Daoy (cell line): ENCODE results near the gene NLK. TPM values are rescaled to one million over a fixed set of nuclear protein-coding genes. Genes with fewer than 3 reads are reported as not detected.

Experiments
- DNase-seq: peaks from one replicate; pipeline ENCODE4 v3.0.0-alpha.2; 2015; ENCODE audit warnings: low read depth
- total RNA-seq: library from RNA; depleted of rRNA; stranded (reverse); fragments of >200 nt; shearing (Covaris generic); gene quantifications from 2 replicates; pipeline ENCODE4 v1.2.3, GENCODE V29; 2014

Gene NLK
- total RNA-seq, 1 experiment from 2014 or later, result 15.8 TPM

DNA sequence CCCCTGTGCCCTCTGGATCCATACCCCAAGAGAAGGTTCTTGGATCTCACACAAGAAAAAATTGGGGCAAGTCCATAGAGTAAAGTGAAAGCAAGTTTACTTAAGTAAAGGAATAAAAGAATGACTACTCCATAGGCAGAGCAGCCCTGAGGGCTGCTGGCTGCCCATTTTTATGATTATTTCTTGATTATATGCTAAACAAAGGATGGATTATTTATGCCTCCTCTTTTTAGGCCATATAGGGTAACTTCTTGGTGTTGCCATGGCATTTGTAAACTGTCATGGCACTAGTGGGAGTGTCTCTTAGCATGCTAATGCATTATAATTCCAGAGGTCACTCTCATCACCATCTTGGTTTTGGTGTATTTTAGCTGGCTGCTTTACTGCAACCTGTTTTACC is 70.8 kb downstream of the NLK start:
- no peak for DNase-seq

DNA sequence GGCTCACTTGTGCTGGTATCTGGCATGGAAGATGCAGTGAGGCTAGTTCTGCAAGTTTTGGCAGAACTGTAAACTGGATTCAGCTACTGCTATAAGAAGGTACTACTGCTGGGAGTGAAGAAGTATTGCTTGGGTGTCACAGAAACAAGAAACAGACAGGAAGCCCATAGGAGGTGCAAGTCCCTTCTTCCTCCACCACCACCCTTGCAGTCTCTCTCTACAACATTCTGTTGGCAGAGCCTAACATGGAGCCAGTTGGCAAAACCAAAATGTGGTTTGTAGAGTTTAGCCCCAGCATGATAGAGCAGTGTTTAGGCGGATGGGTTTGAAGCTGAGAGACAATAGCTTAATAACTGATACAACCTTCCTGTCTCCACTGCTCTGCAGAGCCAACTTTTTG is 72.6 kb downstream of the NLK start:
- no peak for DNase-seq

DNA sequence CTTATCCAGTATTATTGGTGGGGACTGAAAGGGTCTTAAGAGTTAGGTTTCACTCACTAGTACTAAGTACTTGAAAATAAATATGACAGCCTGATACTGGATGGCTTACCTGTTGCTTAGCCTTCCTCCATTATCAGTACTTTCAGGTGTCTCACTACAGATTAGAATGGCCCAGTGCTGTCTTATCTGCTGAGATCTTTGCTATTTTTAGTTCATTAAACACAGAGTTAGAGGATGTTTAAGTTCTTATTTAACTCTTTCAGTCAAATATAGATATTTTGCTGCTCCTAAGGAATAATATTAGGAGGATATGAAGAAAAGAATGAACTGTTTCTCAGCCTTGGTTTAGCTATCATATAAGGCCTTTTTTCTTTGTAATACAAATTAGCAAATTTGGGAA is 74.8 kb downstream of the NLK start:
- no peak for DNase-seq

DNA sequence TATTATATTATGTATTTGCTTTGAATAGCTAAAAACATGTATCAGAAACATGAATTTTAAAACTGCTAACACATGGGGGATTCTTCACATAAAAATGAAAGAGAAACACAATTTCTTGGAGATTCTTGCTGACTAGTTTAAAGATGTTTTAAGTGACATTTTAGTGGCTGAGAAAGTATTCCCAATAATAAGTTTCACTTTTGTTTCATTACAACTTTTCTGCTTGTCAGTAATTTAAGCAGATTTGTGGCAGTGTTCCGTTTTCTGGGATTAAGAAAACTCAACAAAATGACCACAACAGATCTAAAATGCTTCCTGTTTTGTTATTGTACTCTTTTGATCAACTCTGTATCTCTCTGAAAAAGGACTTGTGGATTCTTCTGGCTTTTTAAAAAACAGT is 75.9 kb downstream of the NLK start:
- DNase-seq, result no peak

DNA sequence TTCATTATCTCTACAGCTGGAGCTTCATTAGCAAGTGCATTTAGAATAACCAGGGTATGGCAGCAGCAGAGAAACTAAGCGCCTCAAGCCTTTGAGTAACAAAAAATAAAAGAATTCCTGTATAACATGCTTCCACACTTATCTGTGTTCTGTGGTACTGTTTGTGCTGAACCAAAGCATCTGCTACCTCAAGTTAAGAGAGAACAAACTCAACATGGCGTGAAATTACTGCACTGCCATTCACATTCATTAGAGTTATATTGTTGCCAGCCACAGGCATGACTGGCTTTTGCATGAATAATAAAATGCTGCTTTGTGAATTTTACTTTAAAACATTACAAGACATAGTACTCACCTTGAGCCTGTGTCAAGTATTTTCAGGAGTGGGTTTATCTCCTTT is 76.6 kb downstream of the NLK start:
- DNase-seq, result no peak

DNA sequence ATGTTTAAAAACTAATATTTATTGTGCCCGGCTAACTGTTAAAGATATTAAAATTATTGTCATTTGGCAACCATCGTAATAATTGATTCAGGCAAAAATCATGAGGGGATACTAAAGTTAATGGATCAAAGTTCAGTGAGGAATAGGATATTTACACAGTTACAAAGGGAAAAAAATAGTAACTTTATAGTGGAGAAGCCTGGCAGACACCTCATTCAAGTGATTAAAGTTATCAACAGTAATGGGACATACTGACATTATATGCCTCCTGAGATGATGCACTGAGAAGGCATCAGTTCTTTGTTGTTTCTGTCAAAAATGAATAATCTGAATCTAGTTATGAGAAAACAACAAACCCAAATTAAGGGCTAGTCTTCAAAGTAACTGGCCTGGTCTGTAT is 77.1 kb downstream of the NLK start:
- no peak for DNase-seq

DNA sequence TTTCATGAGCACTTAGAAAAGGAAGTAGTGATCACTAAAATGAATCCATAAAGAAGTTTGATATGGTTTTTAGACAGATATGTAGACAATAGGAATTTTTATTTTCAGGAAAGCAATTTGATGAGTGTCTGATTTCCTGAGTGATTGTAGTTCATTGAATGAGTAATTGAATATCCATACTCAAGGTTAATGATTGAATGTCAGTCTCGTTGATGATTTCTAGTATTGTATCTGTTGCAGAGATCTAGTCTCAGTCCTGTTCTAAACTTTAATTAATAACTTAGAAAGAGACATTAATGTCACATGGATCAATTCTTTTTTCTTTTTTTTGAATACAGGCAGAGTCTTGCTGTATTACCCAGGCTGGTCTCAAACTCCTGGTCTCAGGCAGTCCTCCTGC is 78.3 kb downstream of the NLK start:
- no peak for DNase-seq

DNA sequence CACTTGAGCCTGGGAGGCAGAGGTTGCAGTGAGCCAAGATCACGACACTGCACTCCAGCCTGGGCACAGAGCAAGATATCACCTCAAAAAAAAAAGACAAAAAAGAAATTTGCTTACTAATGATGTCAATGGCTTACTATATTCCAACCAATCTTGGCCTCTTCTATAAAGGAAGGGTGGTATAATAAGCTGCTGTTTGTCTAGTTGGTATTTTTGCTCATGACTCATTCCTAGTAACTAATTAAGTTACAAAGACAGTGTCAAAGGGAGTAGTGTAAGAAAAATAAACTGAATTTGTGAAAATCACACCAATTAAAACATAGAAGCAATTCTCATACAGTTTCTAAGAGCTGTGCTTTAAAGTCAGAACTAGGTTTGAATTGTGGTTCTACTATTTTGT is 82.5 kb downstream of the NLK start:
- DNase-seq, result no peak

DNA sequence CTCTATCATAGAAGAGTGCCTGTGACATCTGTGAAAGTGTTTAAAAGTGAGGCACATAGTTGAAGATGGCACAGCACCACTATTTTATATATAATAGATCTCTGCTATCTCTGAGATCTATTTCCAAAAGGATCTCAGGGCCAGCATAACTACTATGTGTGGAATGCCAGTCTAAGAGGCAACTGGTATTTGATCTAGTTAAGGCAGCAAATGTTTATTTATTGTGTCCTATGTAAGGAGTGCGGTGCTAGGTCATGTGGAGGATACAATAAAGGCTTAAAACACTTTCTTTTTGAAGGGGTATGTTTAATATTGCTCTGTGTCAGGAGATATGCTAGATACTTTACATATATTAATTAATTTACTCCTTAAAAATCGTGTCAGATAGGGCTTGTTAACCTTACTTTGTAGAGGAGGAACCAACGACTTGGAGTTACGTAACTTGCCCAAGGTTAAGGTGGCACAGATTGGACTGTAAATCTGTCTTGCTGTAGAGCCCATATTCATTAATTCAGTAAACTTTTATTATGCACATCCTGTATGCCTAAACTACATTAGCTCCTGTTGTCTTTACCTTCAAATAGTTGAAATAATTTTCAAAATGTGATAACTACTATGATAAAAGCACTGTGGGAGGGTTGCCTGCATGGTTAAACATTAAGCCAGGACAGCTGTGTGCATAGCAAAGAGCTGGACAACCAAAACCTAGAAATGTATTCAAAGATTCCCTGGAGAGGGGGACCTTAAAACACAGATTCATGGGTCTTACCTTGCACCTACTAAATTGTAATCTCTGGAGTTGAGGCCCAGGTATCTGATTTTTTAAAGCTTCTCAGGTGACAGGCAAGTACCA is 83.3 kb downstream of the NLK start:
- DNase-seq, result no peak

DNA sequence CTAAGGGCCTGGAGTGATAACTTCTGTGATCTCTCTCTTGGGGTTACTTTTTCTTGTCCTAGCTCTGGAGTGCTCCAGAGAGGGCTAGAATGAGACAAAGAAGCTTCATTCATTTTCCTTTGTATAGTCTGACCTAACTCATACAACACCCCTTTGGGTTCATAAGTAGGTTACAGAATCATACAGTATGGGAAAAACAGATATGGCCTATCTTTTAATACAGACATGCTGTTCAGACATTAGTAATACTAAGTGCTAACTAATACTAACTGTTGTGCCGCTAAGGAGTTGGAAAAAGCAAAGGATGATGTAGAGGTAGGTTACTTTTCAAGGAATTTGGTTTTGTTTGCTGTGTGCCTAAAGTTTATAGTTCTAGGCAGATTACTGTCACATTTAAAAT is 84.7 kb downstream of the NLK start:
- DNase-seq, result no peak

DNA sequence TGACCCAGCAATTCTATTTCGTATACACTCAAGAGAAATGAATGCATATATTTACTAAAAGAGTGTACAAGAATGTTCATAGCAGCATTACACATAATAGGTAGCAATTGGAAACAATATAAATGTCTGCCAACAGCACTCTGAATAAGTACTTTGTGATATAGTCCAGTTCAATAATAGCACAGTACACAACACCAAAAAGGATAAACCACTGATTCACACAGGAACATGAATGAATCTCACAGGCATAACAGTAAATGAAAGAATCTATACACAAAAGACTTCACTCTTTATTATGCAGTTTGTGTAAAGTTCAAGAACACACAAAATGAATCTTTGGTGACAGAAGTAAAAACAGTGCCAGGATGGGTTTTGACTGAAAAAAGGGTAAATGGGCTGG is 86.3 kb downstream of the NLK start:
- no peak for DNase-seq

DNA sequence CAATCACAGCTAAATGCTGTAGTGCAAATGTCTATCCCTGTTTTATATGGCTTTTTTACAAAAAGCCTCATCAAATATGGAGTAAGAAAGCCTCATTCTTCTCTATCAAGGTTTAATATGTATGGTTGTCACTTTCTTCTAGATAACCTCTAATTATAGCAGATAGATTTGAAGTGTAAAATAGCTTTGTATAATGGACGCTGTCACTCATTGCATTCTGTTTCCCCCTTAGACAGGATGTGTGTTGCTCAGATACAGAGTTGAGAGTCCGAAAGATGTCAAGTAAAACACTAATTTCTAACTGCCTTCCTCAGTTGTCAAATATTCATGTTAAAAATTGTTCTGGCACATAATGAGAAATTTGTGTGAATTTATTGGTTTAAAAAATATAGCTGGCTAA is 88.0 kb downstream of the NLK start:
- DNase-seq, result no peak

DNA sequence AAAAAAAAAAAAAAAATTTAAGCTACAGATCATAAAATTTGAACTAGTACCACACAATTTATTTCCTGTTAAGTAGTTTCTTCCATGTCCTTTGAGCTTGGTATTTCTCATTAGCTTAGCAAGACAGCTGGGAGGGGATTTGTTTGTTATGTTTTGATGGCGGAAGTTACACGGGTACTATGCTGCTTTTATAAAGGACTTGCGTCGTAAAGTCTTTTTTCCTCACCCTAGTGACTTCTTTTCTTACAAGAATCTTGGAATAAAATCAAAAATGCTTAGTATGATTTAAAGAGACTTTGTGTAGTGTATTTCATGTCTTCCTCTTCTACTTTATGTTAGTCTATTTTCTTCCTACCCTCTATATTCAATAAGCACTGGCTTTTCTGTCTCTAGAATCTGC is 89.1 kb downstream of the NLK start:
- no peak for DNase-seq

DNA sequence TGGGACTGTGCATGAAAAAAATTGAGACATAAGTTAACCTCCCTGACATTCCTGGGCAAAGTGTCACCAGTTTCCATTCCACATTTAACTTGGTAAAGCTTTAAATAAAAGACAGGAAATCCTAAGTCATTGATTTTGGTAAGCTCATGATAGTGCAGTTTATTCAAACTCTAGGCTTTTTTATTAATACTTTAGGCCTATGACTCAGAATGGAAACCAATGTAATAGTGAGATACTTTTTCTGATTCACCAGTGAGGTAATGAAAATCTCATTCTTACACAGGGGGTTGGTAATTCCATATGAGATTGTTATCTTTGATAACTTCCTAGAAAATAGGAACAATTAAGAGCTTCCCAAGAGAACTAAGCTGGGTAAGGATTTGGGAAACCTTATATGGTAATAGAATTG is 91.1 kb downstream of the NLK start:
- DNase-seq, result peak; percentile 30

DNA sequence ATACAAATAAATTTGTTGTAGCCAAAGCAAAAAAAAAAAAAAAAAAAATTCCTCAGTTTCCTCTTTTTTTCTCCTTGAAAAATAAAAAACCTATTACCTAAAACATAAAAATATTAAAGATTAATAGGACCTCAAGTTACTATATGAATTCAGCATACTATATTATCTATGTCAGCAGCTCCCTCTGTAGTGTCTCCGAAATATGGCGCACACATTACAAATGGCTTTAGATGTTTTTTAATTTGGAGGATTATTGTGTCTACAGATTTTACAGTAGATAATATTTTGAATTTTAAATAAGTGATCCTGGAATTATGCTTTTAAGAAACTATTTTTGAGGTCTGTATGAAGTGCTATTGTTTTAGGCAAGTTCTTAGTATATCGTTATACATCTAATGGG is 94.4 kb downstream of the NLK start:
- no peak for DNase-seq

DNA sequence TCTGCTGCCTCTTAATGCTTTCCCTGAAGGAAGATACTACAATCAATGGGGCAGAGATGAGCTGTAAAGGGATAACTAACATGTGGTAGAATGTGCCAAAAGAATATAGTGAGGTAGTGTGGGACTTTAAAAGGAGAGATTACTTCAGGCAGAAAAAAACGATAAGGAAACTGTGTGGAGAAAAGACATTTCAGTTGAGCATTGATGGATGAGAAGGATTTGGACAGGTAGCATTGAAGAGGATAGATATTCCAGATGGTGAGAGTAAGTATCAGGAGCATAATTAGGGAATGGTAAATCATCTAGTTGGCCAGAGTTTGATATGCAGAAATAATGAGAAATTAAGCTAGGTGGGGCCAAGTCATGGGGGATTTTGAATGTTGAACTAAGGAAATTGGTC is 97.3 kb downstream of the NLK start:
- no peak for DNase-seq

DNA sequence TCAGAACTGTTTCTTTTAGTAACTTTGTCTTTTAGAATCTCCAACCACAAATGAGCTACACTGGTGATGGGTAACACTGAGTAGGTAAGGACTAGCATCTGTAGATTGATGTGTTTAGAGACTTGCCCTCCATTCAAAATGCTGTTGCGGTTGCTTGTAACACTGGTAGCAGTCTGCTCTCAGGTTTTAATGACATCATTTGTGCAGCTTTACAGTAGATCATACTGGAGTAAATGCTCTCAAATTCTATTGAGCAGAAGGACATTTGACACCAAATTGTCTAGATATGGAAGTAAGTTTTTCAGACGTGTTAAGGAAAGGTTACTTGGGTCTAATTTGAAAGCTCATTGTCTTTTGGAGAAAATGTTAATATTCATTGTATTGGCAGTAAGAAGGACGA is 98.8 kb downstream of the NLK start:
- DNase-seq, result no peak

DNA sequence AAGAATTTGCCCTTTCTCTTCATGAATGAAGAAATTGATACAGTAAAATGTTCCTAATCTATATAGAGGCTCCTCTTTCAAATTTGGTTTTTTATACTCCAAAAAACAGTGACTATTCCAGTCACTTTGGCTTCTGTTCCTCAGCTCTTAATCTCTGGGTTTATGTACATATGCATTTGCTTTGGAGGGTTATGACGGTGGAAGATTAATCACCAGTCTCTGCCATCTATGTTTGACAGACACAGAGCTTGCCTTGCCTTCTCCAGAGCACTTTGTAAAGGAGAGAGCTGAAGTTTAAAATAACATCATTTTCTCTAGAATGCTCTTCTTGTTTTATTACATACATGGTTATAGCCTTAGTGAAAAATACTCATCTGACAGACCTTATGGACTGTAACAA is 99.3 kb downstream of the NLK start:
- no peak for DNase-seq

DNA sequence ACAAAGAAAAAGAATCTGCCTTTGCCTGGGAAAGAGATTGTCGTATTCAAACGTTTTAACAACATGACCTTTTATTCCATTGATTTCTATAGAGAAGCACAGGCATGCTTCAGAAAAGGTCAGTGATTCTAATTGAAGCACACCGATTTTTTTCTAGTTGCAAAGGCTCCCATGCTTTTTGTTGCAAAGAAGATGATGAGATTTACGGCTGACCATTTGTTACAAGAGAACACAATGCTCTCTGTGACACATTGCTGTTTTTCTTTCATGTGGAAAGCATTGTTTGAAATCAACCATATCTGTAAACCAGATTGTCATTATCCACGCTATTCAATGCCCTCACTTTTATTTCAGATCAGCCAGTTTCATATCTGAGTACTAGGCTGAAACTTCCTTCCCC is 99.8 kb downstream of the NLK start:
- no peak for DNase-seq

DNA sequence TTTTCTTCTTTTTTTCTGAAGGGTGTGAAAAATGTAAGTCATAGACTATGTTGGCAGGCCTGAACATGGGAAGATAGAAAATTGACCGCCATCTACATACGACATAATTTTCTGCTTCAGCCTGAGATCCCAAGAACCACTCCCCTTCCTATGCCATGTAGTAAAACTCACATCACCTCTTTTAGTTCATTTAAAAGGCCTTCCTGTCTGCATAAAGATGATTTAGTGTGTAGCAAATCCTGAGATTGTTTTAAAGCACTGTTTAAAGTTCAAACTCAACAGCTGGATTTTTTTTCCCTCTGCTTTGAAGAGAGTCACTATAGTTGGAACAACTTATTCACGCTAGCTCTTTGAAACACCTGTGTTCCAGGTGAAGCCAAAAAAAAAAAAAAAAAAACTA is 101.5 kb downstream of the NLK start:
- DNase-seq, result no peak

DNA sequence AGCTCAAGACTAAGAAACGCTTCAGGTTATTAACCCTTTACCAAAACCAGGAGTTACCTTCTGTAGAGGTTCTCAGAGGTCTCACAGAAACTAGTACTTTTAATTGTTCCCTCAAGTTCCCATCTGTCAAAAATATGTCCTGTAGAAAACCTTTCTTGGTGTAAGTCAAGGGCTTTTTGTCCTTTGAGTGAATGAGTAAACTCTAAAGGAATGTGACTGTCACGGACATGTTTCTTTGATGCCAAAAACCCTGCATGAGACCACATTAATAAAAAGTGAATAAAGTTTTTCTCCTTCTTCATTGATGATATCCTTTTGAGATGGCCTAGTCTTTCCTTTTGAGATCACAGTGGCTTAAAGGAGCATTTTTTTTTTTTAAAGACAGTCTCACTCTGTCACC is 102.9 kb downstream of the NLK start:
- no peak for DNase-seq

DNA sequence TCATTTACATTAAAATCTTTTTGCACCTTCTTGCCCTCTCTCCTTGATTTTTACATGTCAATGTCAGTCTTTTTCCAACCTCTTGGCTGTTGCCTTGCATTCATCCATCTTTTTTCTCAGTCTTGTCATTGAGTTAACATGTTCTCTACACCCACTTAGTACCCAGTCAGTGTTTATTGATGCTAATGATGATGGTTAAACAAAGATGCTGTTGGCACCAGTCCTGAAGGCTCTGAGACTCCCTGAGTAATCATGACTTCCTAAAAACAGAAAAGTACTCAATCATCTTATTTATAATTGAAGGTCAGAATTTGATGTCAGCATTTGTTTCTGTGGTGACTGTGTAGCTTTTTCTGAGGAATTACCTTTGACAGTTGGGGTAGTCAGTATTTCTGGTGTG is 104.5 kb downstream of the NLK start:
- DNase-seq, result no peak

DNA sequence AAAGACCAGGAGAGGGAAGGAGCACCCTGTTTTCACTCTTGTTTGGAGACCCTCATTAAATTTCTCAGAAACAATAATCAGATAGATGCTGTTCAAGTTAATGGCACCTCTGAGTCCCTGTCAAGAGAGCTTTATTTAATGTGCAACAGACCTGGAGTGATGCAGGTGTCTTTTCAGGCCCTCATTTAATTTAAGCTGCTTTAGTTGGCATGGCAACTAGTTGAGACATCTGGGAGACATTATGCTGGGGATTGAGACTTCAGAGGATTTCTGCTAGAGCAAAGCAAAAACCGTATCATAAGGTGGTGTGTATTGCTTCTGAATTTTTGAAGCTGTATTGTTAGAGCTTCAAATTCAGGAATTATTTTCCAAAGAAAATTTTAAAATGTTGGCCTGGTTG is 108.5 kb downstream of the NLK start:
- no peak for DNase-seq

DNA sequence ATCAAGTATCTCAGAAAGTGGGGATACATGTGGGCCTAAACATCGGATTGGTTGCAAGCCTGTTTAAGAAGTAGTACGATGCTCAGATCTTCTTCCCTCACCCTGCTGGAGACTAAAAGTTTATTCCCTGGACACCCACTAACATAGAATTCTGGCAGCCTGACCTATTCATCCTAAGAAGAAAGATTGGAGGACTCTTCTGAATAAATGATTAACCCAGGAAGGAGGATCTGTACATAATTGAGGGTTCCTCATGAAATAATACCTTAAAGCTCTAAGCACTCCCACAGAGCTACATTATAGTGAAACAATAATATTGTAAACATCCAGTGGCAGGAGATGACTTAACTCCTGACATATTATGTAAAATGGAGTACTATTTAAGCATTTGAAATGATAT is 111.7 kb downstream of the NLK start:
- no peak for DNase-seq
